HEK293 (cell line): ENCODE data around the gene CCT6B.
"Not testable (repeated sequence)": the region's sequence is repeated elsewhere in the genome, so short reads cannot be mapped to it uniquely, and the experiment has no call there.

Experiments used
- CTCF ChIA-PET: fragments of 350-600 bp; formaldehyde crosslinking; extraction: SDS; loops from one replicate; lab custom pipeline; 2021; ENCODE audit warnings: antibody characterized with exemption; lab: Yijun Ruan, JAX
- POLR2A ChIA-PET: fragments of 300-600 bp; formaldehyde crosslinking; extraction: SDS; loops from one replicate; lab custom pipeline; 2020; ENCODE audit warnings: antibody characterized with exemption, inconsistent platforms; lab: Yijun Ruan, JAX
- H3K27ac ChIP-seq: fragments of 200-500 bp; sonication (Bioruptor generic); 2 replicates; pipeline ENCODE4 v1.5.1; 2014; ENCODE audit warnings: low read depth, low read length, control low read depth, inconsistent platforms; ENCODE audit errors: extremely low read depth
- H3K36me3 ChIP-seq, 2 experiments: fragments of 200-500 bp in 1 of 2; sonication (Bioruptor generic) in 1 of 2; 1 replicate in 1 of 2; 2 replicates in 1 of 2; pipeline ENCODE4 v1.5.1; 2014 to 2017; ENCODE audit warnings: inconsistent platforms in 2 of 2, low read length in 2 of 2; ENCODE audit not compliant: control insufficient read depth in 2 of 2, insufficient read depth in 1 of 2
- H3K4me1 ChIP-seq: fragments of 200-500 bp; sonication (Bioruptor generic); 2 replicates; pipeline ENCODE4 v1.5.1; 2014; ENCODE audit warnings: mild to moderate bottlenecking, low read length, inconsistent platforms; ENCODE audit not compliant: control insufficient read depth, insufficient read depth
- H3K4me3 ChIP-seq: 2 replicates; pipeline ENCODE4 v1.5.1; 2011; ENCODE audit warnings: low read depth, mild to moderate bottlenecking, control low read depth, low read length, moderate library complexity
- H3K9me3 ChIP-seq: fragments of 200-500 bp; sonication (Bioruptor generic); 2 replicates; pipeline ENCODE4 v1.5.1; 2014; ENCODE audit warnings: low read depth, low read length, inconsistent platforms; ENCODE audit not compliant: control insufficient read depth, insufficient read depth
- AEBP2 ChIP-seq: fragments of 450-650 bp; formaldehyde crosslinking; IDR thresholded peaks from 2 replicates; pipeline ENCODE4 v1.5.1; 2016; ENCODE audit warnings: missing biosample characterization, missing genetic modification characterization, borderline replicate concordance
- GFI1B ChIP-seq: fragments of 450-650 bp; formaldehyde crosslinking; IDR thresholded peaks from 2 replicates; pipeline ENCODE4 v1.5.1; 2016; ENCODE audit warnings: missing biosample characterization, missing genetic modification characterization
- GLIS2 ChIP-seq: fragments of 450-650 bp; formaldehyde crosslinking; IDR thresholded peaks from 2 replicates; pipeline ENCODE4 v1.5.1; 2016; ENCODE audit warnings: missing biosample characterization, missing genetic modification characterization
- IKZF3 ChIP-seq: fragments of 450-650 bp; IDR thresholded peaks from 2 replicates; pipeline ENCODE4 v1.5.0; 2018; ENCODE audit warnings: missing biosample characterization, mild to moderate bottlenecking, missing genetic modification characterization, moderate library complexity
- INSM2 ChIP-seq: fragments of 450-650 bp; formaldehyde crosslinking; IDR thresholded peaks from 2 replicates; pipeline ENCODE4 v1.5.1; 2016; ENCODE audit warnings: missing biosample characterization, missing genetic modification characterization
- MYNN ChIP-seq: fragments of 450-650 bp; formaldehyde crosslinking; IDR thresholded peaks from 2 replicates; pipeline ENCODE4 v1.5.1; 2016; ENCODE audit warnings: missing biosample characterization, missing genetic modification characterization, borderline replicate concordance
- PRDM2 ChIP-seq: fragments of 450-650 bp; formaldehyde crosslinking; IDR thresholded peaks from 2 replicates; pipeline ENCODE4 v1.5.1; 2016; ENCODE audit warnings: missing biosample characterization, missing genetic modification characterization, borderline replicate concordance
- PRDM6 ChIP-seq: fragments of 450-650 bp; formaldehyde crosslinking; IDR thresholded peaks from 2 replicates; pipeline ENCODE4 v1.5.1; 2017; ENCODE audit warnings: missing biosample characterization, missing genetic modification characterization
- ZBTB21 ChIP-seq: fragments of 450-650 bp; formaldehyde crosslinking; IDR thresholded peaks from 2 replicates; pipeline ENCODE4 v1.5.1; 2017; ENCODE audit warnings: missing biosample characterization, missing genetic modification characterization
- ZFP41 ChIP-seq: fragments of 450-650 bp; formaldehyde crosslinking; IDR thresholded peaks from 2 replicates; pipeline ENCODE4 v1.5.1; 2016; ENCODE audit warnings: missing biosample characterization, missing genetic modification characterization, borderline replicate concordance
- ZFP69B ChIP-seq: fragments of 450-650 bp; formaldehyde crosslinking; IDR thresholded peaks from 2 replicates; pipeline ENCODE4 v1.5.1; 2016; ENCODE audit warnings: missing biosample characterization, missing genetic modification characterization
- ZNF10 ChIP-seq: fragments of 450-650 bp; formaldehyde crosslinking; IDR thresholded peaks from 2 replicates; pipeline ENCODE4 v1.5.1; 2017; ENCODE audit warnings: missing biosample characterization, missing genetic modification characterization
- ZNF169 ChIP-seq: fragments of 450-650 bp; formaldehyde crosslinking; IDR thresholded peaks from 2 replicates; pipeline ENCODE4 v1.5.1; 2016; ENCODE audit warnings: missing biosample characterization, missing genetic modification characterization
- ZNF548 ChIP-seq: fragments of 450-650 bp; formaldehyde crosslinking; IDR thresholded peaks from 2 replicates; pipeline ENCODE4 v1.5.1; 2016; ENCODE audit warnings: missing biosample characterization, missing genetic modification characterization
- ZNF626 ChIP-seq: fragments of 450-650 bp; sonication (Bioruptor Pico); formaldehyde crosslinking; IDR thresholded peaks from 2 replicates; pipeline ENCODE4 v1.5.1; 2018; ENCODE audit warnings: missing biosample characterization, missing genetic modification characterization, inconsistent platforms
- ZNF658 ChIP-seq: fragments of 450-650 bp; formaldehyde crosslinking; IDR thresholded peaks from 2 replicates; pipeline ENCODE4; 2016; ENCODE audit warnings: missing biosample characterization, missing genetic modification characterization
- ZNF670 ChIP-seq: fragments of 450-650 bp; formaldehyde crosslinking; IDR thresholded peaks from 2 replicates; pipeline ENCODE4 v1.5.1; 2016; ENCODE audit warnings: missing biosample characterization, missing genetic modification characterization, low read depth
- ZNF777 ChIP-seq: fragments of 450-650 bp; formaldehyde crosslinking; IDR thresholded peaks from 2 replicates; pipeline ENCODE4 v1.5.1; 2017; ENCODE audit warnings: missing biosample characterization, missing genetic modification characterization, borderline replicate concordance
- ZSCAN23 ChIP-seq: fragments of 450-650 bp; formaldehyde crosslinking; IDR thresholded peaks from 2 replicates; pipeline ENCODE4 v1.5.1; 2016; ENCODE audit warnings: missing biosample characterization, missing genetic modification characterization

CCT6B gene

GRCh38 chr17:34958438-34958837 lies 2.8 kb downstream of the CCT6B start:
- H3K4me3 ChIP-seq, result no peak overlapping the region
- H3K4me1 ChIP-seq, result peaks cover 8% of the 10 kb centered on the region; the same call in 1 of the 2 replicates
- peaks cover 5 to 8% of the 10 kb centered on the region in 2 experiments; a peak in 2 of 3 replicates for H3K36me3 ChIP-seq
- no peaks in the 10 kb centered on the region for H3K9me3 ChIP-seq
- CTCF ChIA-PET, result no interaction called here
- POLR2A ChIA-PET, result no interaction called here
- no peak overlapping the region for H3K27ac ChIP-seq
- no peak for TF ChIP-seq ZNF658
- TF ChIP-seq MYNN, result no peak
- no peak for TF ChIP-seq ZNF10
- no peak for TF ChIP-seq ZBTB21 (tag by site-specific recombination)
- TF ChIP-seq ZNF548 (tag by site-specific recombination), result no peak
- TF ChIP-seq GFI1B, result no peak
- no peak for TF ChIP-seq IKZF3 (tag by site-specific recombination)

- H3K4me3 ChIP-seq, H3K4me1 ChIP-seq, H3K9me3 ChIP-seq, H3K27ac ChIP-seq, CTCF ChIA-PET, H3K36me3 ChIP-seq, POLR2A ChIA-PET: not testable (repeated sequence)
These were observed 10.5 kb downstream of the CCT6B start for GRCh38 chr17:34950780-34951179.

- Histone ChIP-seq H3K36me3 (no peaks in the 10 kb centered on the region), H3K4me3 (no peak overlapping the region), H3K9me3 (no peaks in the 10 kb centered on the region), H3K27ac (no peak overlapping the region), H3K4me1 (no peaks in the 10 kb centered on the region)
- no peak for TF ChIP-seq ZSCAN23
- CTCF ChIA-PET, result no interaction called here
- POLR2A ChIA-PET, result no interaction called here
These were observed 31.0 kb downstream of the CCT6B start for GRCh38 chr17:34930283-34930682.

GRCh38 chr17:34926661-34927060 lies 34.6 kb downstream of the CCT6B start:
- Histone ChIP-seq H3K36me3 (no peaks in the 10 kb centered on the region), H3K4me3 (no peak overlapping the region), H3K27ac (no peak overlapping the region), H3K9me3 (no peaks in the 10 kb centered on the region), H3K4me1 (no peaks in the 10 kb centered on the region)
- ChIA-PET CTCF (interaction anchor here (0.6 kb wide), 1 partner anchor 466 kb away, joined by 4 read pairs; no protein-coding TSS in a partner anchor), POLR2A (no interaction called here)
- no peak for TF ChIP-seq PRDM6 (tag by site-specific recombination)
- no peak for TF ChIP-seq GLIS2 (tag by site-specific recombination)
- TF ChIP-seq ZFP41 (tag by site-specific recombination), result no peak
- TF ChIP-seq ZNF777 (tag by site-specific recombination), result no peak
- TF ChIP-seq PRDM2 (tag by site-specific recombination), result no peak
- TF ChIP-seq ZFP69B, result no peak
- no peak for TF ChIP-seq ZNF626 (tag by site-specific recombination)
- no peak for TF ChIP-seq ZNF169 (tag by site-specific recombination)
- TF ChIP-seq ZNF670, result no peak
- no peak for TF ChIP-seq AEBP2 (tag by site-specific recombination)
- no peak for TF ChIP-seq INSM2
